HG02885 (cell line): Measurements from ENCODE around the gene TRAPPC14.
A peak's percentile ranks its signal among the peaks of the same experiment; 100 is the strongest.
"Not testable (repeated sequence)": the region's sequence is repeated elsewhere in the genome, so short reads cannot be mapped to it uniquely, and the experiment has no call there.

Experiments used
- ATAC-seq: cut with Tn5 transposase; IDR thresholded peaks from one replicate; pipeline ENCODE4 v1.9.1; 2021; ENCODE audit warnings: mild to moderate bottlenecking; ENCODE audit not compliant: unreplicated experiment, poor library complexity

Gene TRAPPC14, protein sequence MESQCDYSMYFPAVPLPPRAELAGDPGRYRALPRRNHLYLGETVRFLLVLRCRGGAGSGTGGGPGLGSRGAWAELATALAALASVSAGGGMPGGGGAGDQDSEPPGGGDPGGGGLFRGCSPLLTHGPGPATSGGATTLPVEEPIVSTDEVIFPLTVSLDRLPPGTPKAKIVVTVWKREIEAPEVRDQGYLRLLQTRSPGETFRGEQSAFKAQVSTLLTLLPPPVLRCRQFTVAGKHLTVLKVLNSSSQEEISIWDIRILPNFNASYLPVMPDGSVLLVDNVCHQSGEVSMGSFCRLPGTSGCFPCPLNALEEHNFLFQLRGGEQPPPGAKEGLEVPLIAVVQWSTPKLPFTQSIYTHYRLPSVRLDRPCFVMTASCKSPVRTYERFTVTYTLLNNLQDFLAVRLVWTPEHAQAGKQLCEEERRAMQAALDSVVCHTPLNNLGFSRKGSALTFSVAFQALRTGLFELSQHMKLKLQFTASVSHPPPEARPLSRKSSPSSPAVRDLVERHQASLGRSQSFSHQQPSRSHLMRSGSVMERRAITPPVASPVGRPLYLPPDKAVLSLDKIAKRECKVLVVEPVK

DNA sequence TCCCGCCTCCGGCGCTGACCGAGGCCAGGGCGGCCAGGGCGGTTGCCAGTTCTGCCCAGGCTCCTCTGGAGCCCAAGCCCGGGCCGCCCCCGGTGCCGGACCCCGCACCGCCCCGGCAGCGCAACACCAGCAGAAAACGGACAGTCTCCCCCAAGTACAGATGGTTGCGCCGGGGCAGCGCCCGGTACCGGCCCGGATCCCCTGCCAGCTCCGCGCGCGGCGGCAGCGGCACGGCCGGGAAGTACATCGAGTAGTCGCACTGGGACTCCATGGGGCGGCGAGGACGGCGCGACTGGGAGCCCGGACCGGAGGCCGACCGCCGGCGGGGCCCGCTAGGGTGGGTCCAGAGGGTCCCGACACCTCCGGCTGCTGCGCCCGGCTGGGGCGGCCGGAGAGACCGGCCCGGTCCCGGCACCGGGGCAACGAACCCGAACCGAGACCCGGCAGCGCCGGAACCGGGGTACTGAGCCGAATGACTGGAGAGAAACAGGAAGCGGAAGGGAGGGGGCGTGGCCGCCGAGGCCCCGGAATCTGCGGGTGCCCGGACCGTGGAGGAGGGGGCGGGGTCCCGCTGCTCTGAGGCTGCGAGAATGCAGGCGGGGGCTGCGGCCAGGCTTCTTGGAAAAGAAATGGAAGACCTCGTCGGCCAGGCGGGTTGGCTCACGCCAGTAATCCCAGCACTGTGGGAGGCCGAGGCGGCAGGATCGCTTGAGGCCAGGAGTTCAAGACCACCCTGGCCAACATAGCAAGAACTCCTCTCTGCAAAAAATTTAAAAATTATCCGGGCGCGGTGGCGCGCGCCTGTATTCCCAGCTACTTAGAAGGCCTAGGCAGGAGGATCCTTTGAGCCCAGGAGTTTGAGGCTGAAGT is at the start of gene TRAPPC14:
Gene TRAPPC14 (minus strand): TSS at position 495 of the 870 bp plus-strand sequence. CDS start 224 bp downstream, at position 271.
- ATAC-seq = peak; percentile 85

DNA sequence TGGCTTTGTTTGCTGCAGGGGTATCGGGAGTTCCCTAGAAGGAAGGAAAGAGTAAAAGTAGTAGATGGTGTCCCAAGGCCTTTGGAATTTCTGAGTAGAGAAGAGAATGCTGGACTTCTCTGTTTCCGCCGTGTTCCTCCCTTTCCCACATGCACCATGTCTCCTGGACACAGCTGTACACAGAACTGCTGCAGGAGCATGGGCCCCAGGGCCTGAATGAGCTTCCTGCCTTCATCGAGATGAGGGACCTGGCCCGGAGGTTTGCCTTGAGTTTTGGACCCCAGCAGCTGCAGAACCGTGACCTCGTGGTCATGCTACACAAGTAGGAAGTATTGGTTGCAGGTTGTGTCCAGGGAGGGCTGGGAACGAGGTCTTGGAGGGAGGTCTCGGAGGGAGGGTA is 45.9 kb upstream of the TRAPPC14 start:
- ATAC-seq = no peak

DNA sequence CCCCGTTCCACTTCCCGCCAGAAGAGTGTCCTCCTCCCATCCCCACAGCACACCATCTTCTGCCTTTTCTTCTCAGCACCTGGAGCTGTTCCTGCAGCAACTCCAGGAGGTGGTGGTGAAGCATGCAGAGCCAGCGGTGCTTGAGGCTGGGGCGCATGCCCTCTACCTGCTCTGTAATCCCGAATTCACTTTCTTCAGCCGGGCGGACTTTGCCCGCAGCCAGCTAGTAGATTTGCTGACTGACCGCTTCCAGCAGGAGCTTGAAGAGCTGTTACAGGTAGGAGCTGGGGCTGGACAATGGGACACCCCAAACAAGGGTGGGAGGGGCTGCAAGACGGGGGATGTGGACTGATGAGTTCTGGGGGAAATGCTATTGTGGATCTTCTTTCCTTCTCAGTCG is 42.2 kb upstream of the TRAPPC14 start:
- ATAC-seq = no peak

DNA sequence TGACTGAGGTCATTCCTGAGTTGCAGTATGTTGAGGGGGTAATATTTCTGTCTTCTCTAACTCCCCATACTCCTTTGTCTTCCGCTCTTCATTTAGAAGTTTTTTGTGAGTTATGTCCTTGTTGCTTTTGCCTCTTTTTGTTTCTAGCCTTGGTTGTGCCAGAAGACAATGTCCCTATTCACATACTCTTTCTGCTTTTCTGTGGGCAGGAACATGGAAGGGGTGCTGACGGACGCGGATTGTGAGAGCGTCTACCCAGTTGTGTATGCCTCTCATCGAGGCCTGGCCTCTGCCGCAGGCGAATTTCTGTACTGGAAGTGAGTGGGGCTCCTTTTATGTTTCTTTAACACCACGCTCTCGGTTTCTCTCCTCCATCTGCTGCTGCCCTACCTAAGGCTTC is 39.7 kb upstream of the TRAPPC14 start:
- ATAC-seq = no peak

DNA sequence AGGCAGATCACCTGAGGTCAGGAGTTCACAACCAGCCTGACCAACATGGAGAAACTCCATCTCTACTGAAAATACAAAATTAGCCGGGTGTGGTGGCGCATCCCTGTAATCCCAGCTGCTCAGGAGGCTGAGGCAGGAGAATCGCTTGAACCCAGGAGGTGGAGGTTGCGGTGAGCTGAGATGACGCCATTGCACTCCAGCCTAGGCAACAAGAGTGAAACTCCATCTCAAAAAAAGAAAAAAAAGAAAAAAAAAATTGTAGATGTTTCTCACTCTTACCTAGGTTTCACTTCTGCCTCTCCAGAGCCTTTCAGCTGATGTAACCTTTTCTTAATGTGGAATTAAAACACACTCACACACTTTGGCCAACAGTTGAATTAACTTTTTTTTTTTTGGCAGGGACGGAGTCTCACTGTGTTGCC is 37.4 kb upstream of the TRAPPC14 start:
- not testable (repeated sequence) for ATAC-seq

DNA sequence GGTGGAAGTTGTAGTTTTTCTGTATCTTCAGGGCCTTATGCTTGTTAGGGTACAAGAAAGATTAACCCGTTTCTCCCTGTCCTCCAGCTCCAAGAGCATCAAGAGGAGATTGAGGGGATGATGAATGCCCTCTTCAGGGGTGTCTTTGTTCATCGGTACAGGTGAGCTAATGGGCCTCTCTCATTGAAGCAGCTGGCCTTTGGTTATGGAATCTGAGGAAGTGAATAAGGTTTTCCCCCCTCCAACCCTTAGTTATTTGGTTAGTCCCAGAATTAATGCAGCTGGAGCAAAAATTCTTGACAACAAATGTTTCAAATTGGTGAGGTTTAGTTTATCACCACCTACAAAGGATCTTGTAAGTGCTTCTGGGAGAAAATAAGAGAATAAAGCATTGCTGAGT is 36.7 kb upstream of the TRAPPC14 start:
- no peak for ATAC-seq

DNA sequence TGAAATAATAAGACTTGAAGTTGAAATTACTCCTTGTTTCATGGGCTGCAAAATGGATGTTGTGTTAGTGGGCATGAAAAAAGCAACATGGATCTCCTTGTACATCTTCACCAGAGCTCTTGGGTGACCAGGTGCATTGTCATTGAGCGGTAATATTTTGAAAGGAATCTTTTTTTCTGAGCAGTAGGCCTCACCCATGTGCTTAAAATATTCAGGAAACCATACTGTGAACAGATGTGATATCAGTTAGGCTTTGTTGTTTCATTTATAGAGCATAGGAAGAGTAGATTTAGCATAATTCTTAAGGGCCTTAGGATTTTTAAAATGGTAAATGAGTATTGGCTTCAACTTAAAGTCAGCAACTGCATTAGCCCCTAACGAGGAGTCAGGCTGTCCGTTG is 34.4 kb upstream of the TRAPPC14 start:
- ATAC-seq = no peak

DNA sequence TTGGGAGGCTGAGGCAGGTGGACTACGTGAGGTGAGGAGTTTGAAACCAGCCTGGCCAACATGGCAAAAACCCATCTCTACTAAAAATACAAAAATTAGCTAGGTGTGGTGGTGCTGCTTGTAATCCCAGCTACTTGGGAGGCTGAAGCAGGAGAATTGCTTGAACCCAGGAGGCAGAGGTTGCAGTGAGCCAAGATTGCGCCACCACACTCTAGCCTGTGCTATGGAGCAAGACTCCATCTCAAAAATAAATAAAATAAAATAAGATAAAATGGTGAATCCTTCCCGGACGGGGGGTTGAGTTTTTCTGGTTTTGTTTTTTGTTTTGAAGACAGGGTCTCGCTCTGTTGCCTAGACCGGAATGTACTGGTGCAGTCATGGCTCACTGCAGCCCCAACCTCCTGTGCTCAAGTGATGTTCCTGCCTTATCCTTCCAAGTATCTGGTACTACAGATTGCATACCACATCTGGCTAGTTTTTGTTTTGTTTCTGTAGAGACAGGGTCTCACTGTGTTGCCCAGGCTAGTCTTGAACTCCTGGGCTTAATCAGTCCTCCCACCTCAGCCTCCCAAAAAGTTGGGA is 33.8 kb upstream of the TRAPPC14 start:
- ATAC-seq = not testable (repeated sequence)

DNA sequence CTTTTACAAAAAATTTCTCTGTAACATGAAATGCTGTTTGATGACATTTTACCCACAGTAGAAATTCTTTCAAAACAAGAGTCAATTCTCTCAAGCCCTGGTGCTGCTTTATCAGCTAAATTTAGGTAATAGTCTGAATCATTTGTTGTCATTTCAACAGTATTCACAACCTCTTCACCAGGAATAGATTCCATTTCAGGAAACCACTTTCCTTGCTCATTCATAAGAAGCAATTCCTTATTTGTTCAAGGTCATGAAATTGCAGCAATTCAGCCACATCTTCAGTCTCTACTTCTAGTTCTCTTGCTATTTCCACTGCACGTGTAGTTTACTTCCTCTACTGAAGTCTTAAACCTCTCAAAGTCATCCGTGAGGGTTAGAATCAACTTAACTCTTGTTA is 33.3 kb upstream of the TRAPPC14 start:
- ATAC-seq = no peak

DNA sequence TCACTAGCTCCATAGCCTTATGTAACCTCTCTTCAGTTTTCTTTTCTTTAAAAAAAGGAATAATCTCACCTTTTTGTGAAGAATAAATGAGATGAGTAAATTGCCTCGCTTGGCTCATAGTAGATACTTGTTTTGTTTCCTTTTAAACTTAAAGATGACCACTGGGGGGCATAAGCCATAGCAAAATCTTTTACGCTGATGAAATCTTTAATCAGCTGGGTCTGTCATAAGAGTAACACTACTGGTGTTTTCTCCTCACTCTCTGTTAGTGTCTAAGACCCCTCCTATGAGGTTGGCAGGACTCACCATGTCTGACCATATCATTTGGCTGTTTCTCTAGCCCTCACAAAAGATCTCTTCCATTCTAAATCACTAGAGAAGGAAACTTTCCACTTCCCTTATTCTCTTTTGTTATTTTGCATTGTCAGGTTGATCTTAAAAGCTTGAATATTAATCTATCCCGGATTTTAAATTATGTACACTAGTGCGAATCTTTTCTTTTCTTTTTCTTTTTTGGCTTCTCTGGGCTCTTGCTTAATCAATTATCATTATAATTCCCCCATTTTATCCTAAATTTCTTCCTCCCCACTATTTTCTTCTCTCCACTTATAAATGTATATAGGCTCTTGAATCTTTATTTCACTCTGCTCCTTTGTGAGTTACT is 31.7 kb upstream of the TRAPPC14 start:
- ATAC-seq = peak; percentile 43

DNA sequence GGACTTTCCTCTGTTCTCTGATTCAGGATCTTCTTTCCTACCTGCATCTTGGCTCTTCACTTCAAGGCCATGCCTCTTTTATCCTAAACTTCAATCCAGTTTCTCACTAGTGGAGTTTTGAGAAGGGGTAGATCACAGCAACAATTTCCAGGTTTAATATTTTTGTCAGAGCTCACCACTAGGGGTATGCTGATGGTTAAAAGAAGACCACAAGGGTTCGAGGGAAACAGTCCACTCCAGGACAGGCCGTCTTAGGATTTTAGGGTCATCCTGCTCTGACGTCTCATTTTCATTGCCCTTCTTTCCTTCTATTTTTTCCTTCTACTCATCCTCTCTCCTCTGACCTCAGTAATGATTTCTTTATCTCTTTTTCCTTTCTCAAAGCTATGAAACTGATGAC is 30.5 kb upstream of the TRAPPC14 start:
- no peak for ATAC-seq

DNA sequence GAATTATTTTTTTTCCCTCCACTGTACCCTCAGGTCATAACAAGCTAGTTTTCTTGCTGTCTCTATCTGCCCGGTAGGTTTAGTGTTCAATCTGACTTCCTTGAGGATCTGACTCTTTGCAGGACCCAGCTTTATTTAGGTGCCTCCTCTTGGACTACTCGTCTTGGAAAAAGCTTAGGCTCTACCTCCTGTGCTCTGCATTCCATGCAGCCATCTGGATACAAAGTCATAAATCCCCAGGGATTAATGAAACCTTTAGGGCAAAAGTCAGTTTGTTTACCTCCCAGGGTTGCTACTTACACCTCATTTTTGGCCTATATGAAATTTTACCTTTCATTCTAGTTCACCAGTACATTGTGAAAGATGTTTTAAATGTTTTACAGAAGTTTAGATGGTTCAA is 27.2 kb upstream of the TRAPPC14 start:
- ATAC-seq = no peak

DNA sequence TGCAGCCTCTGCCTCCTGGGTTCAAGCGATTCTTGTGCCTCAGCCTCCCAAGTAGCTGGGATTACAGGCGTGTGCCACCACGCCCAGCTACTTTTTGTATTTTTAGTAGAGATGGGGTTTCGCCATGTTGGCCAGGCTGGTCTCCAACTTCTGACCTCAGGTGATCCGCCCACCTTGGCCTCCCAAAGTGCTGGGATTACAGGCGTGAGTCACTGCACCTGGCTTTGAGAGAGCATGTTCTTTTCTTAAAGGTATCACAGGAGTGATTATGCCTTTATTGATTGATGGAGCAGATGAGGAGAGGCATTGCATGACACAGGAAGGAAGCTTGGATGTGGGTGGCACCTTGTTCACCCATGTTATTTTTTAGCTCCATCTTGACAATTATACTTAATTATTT is 24.6 kb upstream of the TRAPPC14 start:
- not testable (repeated sequence) for ATAC-seq

DNA sequence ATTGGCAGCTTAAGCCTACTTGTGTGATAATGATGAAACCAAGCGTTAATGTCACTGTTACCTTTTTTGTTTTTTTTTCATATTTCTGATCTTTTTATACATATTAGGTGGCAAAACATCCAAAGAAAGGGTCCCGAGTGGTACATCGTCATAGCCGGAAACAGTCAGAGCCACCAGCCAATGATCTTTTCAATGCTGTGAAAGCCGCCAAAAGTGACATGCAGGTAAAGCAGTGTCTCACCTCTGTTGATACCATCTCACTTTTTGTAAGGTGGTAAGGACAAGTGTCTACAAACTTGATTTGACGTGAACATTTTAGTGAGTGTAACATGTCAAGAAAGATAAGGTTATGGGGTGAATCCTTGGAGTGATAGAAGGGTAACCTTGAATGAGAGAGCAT is 24.1 kb upstream of the TRAPPC14 start:
- not testable (repeated sequence) for ATAC-seq

DNA sequence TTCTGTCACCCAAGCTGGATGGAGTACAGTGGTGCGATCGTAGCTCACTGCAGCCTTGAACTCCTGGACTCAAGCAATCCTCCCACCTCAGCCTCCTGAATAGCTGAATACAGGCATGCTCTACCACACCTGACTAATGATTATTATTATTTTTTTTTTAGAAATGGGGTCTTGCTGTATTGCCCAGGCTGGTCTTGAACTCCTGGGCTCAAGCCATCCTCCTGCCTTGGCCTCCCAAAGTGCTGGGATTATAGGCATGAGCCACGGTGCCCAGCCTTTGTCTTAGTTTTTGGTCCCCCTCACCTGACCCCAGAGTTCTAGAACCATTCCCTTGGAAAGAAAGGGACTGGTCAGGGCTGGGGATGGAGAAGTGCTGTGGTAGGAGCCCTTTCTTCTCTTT is 21.6 kb upstream of the TRAPPC14 start:
- ATAC-seq = not testable (repeated sequence)

DNA sequence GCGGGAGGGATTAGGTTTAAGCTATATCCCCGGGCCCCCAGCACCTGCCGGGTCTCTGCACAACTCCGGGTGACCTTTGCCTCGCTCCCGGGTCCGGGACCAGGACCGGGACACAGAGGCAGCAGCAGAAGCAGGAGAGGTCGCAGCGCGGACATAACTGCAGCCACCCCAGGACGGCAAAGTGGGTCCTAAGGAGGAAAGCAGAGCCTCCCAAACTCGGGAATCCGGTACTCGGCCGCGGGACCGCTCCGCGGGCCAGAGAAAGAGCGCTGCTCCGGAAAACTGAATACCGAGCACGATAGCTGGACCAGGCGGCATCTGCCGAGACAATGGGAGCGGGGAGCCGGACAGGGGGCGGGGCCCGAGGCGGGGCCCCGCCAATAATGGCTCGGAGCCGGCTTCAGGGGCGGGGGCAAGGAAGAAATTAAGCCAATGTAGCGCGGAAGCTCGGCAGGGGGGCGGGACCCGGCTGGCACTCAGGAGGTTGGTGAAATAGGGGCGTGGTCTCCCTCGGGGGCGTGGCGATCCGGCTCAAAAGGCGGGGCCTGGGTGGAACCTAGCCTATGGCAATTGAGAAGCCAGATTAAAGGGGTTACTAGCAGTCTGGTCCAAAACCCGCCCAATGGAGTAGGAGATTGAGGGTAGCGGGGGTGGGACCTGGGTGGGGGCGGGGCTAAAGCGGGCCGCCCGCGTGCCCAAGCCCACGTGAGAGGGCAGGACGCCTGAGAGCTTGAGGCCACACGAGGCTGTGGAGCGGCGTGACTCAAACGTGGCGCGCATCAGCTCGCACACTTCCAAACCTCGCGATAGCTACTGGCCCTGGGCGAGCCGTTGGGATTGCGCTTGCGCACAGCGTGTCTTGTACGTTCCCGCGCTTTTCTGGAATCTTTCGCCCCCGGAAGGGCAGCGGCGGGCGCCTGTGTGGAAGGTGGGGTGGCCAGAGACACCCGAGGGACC is 18.8 kb upstream of the TRAPPC14 start, which contains the start of the genes GPC2 and STAG3:
Gene GPC2 (minus strand): TSS at position 337 of the 957 bp plus-strand sequence. CDS start 182 bp downstream, at position 155.
Gene STAG3 (plus strand): TSS at position 874 of the 957 bp plus-strand sequence. CDS start 2,639 bp downstream, outside the sequence.
- peak; percentile 92 for ATAC-seq

DNA sequence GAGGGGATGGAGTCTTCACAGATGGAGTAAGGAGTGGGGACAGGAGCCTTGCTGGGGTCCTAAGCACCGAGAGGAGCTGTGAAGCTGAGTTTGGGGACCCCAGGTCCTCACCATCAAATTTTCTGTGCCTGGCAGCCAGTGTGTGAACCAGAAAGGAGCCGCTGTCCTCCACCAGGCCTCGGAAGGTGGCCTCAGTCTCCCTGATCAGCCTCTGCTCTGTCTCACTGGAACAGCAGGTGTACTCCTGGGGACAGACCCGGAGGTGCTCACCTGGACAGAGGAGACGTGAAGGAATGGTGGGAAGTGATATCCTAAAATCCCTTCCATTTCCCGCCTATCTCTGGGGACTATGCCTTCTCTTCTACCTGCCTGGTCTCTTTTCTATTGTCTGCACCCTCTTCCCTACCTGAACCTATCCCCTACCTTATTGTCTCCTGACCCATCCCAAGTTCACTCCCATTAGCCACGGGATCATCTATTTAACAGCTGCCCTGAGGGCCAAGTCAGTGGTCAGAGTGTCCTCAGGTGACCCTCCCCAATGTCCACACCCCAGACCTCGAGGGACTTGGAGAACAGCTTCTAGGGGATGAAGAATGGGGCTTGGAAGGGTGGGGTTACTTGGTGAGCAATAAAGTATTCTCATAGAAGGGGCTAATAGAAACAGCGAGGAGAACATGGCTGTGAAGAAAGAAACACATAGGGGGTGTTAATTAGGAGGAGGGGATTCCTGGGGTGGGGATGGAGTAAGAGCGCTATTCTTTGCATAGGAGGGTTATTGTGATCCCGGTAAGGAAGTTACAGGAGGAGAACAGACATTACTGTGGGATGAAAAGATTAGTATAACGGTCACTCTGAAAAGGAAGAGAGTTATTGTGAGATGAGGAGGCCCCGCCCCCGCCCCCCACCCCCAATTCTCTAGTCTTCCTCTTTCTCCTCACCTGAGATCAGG is 17.8 kb upstream of the TRAPPC14 start:
- no peak for ATAC-seq
